NCI-H2227 (cell line): Measurements from ENCODE around the gene RPL31.

ENCODE experiments used
- DNase-seq: peaks from one replicate; lab custom pipeline; 2025; ENCODE audit not compliant: unreplicated experiment; lab: John Stamatoyannopoulos, UW

The RPL31 gene

GRCh38 chr2:100974712-100975520 is 27.2 kb upstream of the RPL31 start:
- DNase-seq: no peak

GRCh38 chr2:100975521-100975785 is 26.6 kb upstream of the RPL31 start:
- DNase-seq: no peak

- DNase-seq: no peak
Observed at GRCh38 chr2:100976061-100976460, 26.0 kb upstream of the RPL31 start.

- DNase-seq: no peak
Observed at GRCh38 chr2:100976645-100977391, 25.3 kb upstream of the RPL31 start.

GRCh38 chr2:100977511-100977910 is 24.6 kb upstream of the RPL31 start:
- no peak for DNase-seq

- no peak for DNase-seq
Observed at GRCh38 chr2:100978582-100979191, 23.4 kb upstream of the RPL31 start.

- no peak for DNase-seq
Observed at GRCh38 chr2:100980046-100980445, 22.0 kb upstream of the RPL31 start.

GRCh38 chr2:100981011-100981410 is 21.1 kb upstream of the RPL31 start:
- DNase-seq: no peak

- DNase-seq: no peak
Observed at GRCh38 chr2:100982431-100982861, 19.6 kb upstream of the RPL31 start.

- DNase-seq: no peak
Observed at GRCh38 chr2:100983201-100983600, 18.9 kb upstream of the RPL31 start.

- DNase-seq: no peak
Observed at GRCh38 chr2:100983684-100984310, 18.3 kb upstream of the RPL31 start.

GRCh38 chr2:100984892-100985307 is 17.2 kb upstream of the RPL31 start:
- DNase-seq: peak; percentile 85

- no peak for DNase-seq
Observed at GRCh38 chr2:100986157-100986556, 15.9 kb upstream of the RPL31 start.

- DNase-seq: no peak
Observed at GRCh38 chr2:100987536-100987935, 14.6 kb upstream of the RPL31 start.

- DNase-seq: no peak
Observed at GRCh38 chr2:100987974-100988373, 14.1 kb upstream of the RPL31 start.

GRCh38 chr2:100988630-100989417 is 13.3 kb upstream of the RPL31 start:
- DNase-seq: no peak

- no peak for DNase-seq
Observed at GRCh38 chr2:100989666-100990065, 12.4 kb upstream of the RPL31 start.

- DNase-seq: no peak
Observed at GRCh38 chr2:100990166-100990565, 11.9 kb upstream of the RPL31 start.

- peak; percentile 11 for DNase-seq
Observed at GRCh38 chr2:100990650-100991403, 11.3 kb upstream of the RPL31 start.

GRCh38 chr2:100991404-100991773 is 10.7 kb upstream of the RPL31 start:
- DNase-seq: no peak
